Amniotic stem cell (primary cell): Measurements from ENCODE around the gene PEX19.
"Not testable (repeated sequence)": the region's sequence is repeated elsewhere in the genome, so short reads cannot be mapped to it uniquely, and the experiment has no call there.

Experiments used
- DNase-seq: peaks from one replicate; lab custom pipeline; 2025; lab: John Stamatoyannopoulos, UW

The PEX19 gene

GRCh38 chr1:160284782-160285344, at the start of gene PEX19:
Gene PEX19, minus strand, starts transcription at chr1:160285133. Its CDS starts 9 bp downstream, at chr1:160285124.
- DNase-seq, result peak; percentile 87

- no peak for DNase-seq
Measured at GRCh38 chr1:160332516-160332915, 47.6 kb upstream of the PEX19 start.

GRCh38 chr1:160330119-160330518, 45.2 kb upstream of the PEX19 start:
- no peak for DNase-seq

GRCh38 chr1:160328184-160328583, 43.3 kb upstream of the PEX19 start:
- no peak for DNase-seq

- DNase-seq, result no peak
Measured at GRCh38 chr1:160326418-160326817, 41.5 kb upstream of the PEX19 start.

- no peak for DNase-seq
Measured at GRCh38 chr1:160325252-160325651, 40.3 kb upstream of the PEX19 start.

- no peak for DNase-seq
Measured at GRCh38 chr1:160322831-160323230, 37.9 kb upstream of the PEX19 start.

- DNase-seq, result no peak
Measured at GRCh38 chr1:160315359-160315758, 30.4 kb upstream of the PEX19 start.

- DNase-seq, result no peak
Measured at GRCh38 chr1:160309571-160309970, 24.6 kb upstream of the PEX19 start.

GRCh38 chr1:160309185-160309557, 24.2 kb upstream of the PEX19 start:
- DNase-seq, result peak; percentile 35

- no peak for DNase-seq
Measured at GRCh38 chr1:160308451-160309184, 23.7 kb upstream of the PEX19 start.

- DNase-seq, result no peak
Measured at GRCh38 chr1:160307118-160307791, 22.3 kb upstream of the PEX19 start.

GRCh38 chr1:160300173-160300572, 15.2 kb upstream of the PEX19 start:
- no peak for DNase-seq

GRCh38 chr1:160296036-160296435, 11.1 kb upstream of the PEX19 start:
- DNase-seq, result no peak

- no peak for DNase-seq
Measured at GRCh38 chr1:160293020-160293968, 8.4 kb upstream of the PEX19 start.

- peak; percentile 21 for DNase-seq
Measured at GRCh38 chr1:160291248-160292220, 6.6 kb upstream of the PEX19 start.

GRCh38 chr1:160287769-160288168, 2.8 kb upstream of the PEX19 start:
- not testable (repeated sequence) for DNase-seq

- no peak for DNase-seq
Measured at GRCh38 chr1:160285506-160285905, 573 bp upstream of the PEX19 start.

- peak; percentile 9 for DNase-seq
Measured at GRCh38 chr1:160284220-160284781, 632 bp downstream of the PEX19 start.

- no peak for DNase-seq
Measured at GRCh38 chr1:160282807-160283206, 2.1 kb downstream of the PEX19 start.

- no peak for DNase-seq
Measured at GRCh38 chr1:160277987-160278386, 6.9 kb downstream of the PEX19 start.
